HG02981 (cell line): ENCODE measurements around the gene CIDEB.

Experiments
- ATAC-seq: cut with Tn5 transposase; IDR thresholded peaks from one replicate; pipeline ENCODE4 v1.9.1; 2021; ENCODE audit warnings: mild to moderate bottlenecking, moderate library complexity; ENCODE audit not compliant: unreplicated experiment

The CIDEB gene

GRCh38 chr14:24271134-24271833 lies 36.5 kb downstream of the CIDEB start, which contains the start of gene RABGGTA:
TSS of gene RABGGTA (minus strand) at chr14:24271597. CDS start at chr14:24271115, 482 bp downstream.
- ATAC-seq: peak; percentile 82

GRCh38 chr14:24270537-24271133 lies 37.1 kb downstream of the CIDEB start:
- ATAC-seq: peak; percentile 1

GRCh38 chr14:24269910-24270536 lies 37.8 kb downstream of the CIDEB start:
- no peak for ATAC-seq

GRCh38 chr14:24269368-24269767 lies 38.4 kb downstream of the CIDEB start:
- no peak for ATAC-seq

GRCh38 chr14:24268225-24268624 lies 39.6 kb downstream of the CIDEB start:
- no peak for ATAC-seq

GRCh38 chr14:24267516-24267915 lies 40.3 kb downstream of the CIDEB start:
- no peak for ATAC-seq

GRCh38 chr14:24266344-24267244 lies 41.2 kb downstream of the CIDEB start:
- no peak for ATAC-seq

- ATAC-seq: no peak
These were observed 43.5 kb downstream of the CIDEB start for GRCh38 chr14:24264298-24264697.

GRCh38 chr14:24263848-24264247 lies 43.9 kb downstream of the CIDEB start:
- ATAC-seq: no peak

- no peak for ATAC-seq
These were observed 44.7 kb downstream of the CIDEB start, which contains the start of gene TGM1 for GRCh38 chr14:24262821-24263733. TSS of gene TGM1 (minus strand) at chr14:24263177. CDS start at chr14:24262352, 825 bp downstream.

- ATAC-seq: no peak
These were observed 45.8 kb downstream of the CIDEB start for GRCh38 chr14:24261969-24262327.

GRCh38 chr14:24261256-24261968 lies 46.4 kb downstream of the CIDEB start:
- ATAC-seq: no peak

GRCh38 chr14:24260780-24261157 lies 47.0 kb downstream of the CIDEB start:
- ATAC-seq: no peak

GRCh38 chr14:24260026-24260779 lies 47.6 kb downstream of the CIDEB start:
- ATAC-seq: no peak

GRCh38 chr14:24259282-24260025 lies 48.3 kb downstream of the CIDEB start:
- no peak for ATAC-seq

- no peak for ATAC-seq
These were observed 49.1 kb downstream of the CIDEB start for GRCh38 chr14:24258548-24259265.

- ATAC-seq: no peak
These were observed 49.7 kb downstream of the CIDEB start for GRCh38 chr14:24258119-24258518.
